ENCODE results near the gene CDC26.
A peak's percentile ranks its signal among the peaks of the same experiment; 100 is the strongest.
"Not testable (repeated sequence)": the region's sequence is repeated elsewhere in the genome, so short reads cannot be mapped to it uniquely, and the experiment has no call there.

The CDC26 gene

GRCh38 chr9:113290052-113290607 lies 14.8 kb upstream of the CDC26 start:
- peak; percentile 26 for DNase-seq

- no peak for DNase-seq
These were observed 13.7 kb upstream of the CDC26 start for GRCh38 chr9:113289091-113289490.

- DNase-seq = no peak
These were observed 6.0 kb upstream of the CDC26 start for GRCh38 chr9:113281356-113281755.

- DNase-seq = no peak
These were observed 3.5 kb upstream of the CDC26 start for GRCh38 chr9:113278840-113279239.

GRCh38 chr9:113274474-113275156 lies 757 bp downstream of the CDC26 start:
- DNase-seq = peak; percentile 92

- peak; percentile 23 for DNase-seq
These were observed 5.5 kb downstream of the CDC26 start for GRCh38 chr9:113269871-113270270.

GRCh38 chr9:113269355-113269754 lies 6.0 kb downstream of the CDC26 start:
- DNase-seq = no peak

- peak; percentile 83 for DNase-seq
These were observed 7.3 kb downstream of the CDC26 start for GRCh38 chr9:113267911-113268566.

GRCh38 chr9:113266174-113266573 lies 9.2 kb downstream of the CDC26 start:
- no peak for DNase-seq

GRCh38 chr9:113261917-113262671 lies 13.3 kb downstream of the CDC26 start:
- no peak for DNase-seq

- no peak for DNase-seq
These were observed 17.1 kb downstream of the CDC26 start for GRCh38 chr9:113258282-113258681.

GRCh38 chr9:113257863-113258262 lies 17.5 kb downstream of the CDC26 start:
- DNase-seq = no peak

- DNase-seq = peak; percentile 29
These were observed 19.9 kb downstream of the CDC26 start for GRCh38 chr9:113255438-113255837.

GRCh38 chr9:113254991-113255390 lies 20.4 kb downstream of the CDC26 start:
- DNase-seq = no peak

GRCh38 chr9:113250807-113251206 lies 24.6 kb downstream of the CDC26 start:
- DNase-seq = no peak

GRCh38 chr9:113249661-113250060 lies 25.7 kb downstream of the CDC26 start:
- DNase-seq = not testable (repeated sequence)

- DNase-seq = no peak
These were observed 27.7 kb downstream of the CDC26 start for GRCh38 chr9:113247640-113248039.

- no peak for DNase-seq
These were observed 28.4 kb downstream of the CDC26 start for GRCh38 chr9:113246928-113247327.

GRCh38 chr9:113245894-113246293 lies 29.5 kb downstream of the CDC26 start:
- no peak for DNase-seq

GRCh38 chr9:113244556-113244955 lies 30.8 kb downstream of the CDC26 start:
- DNase-seq = no peak

- no peak for DNase-seq
These were observed 34.2 kb downstream of the CDC26 start for GRCh38 chr9:113241161-113241560.

- no peak for DNase-seq
These were observed 36.5 kb downstream of the CDC26 start for GRCh38 chr9:113238859-113239232.

- DNase-seq = no peak
These were observed 37.0 kb downstream of the CDC26 start for GRCh38 chr9:113238202-113238858.
